Stomach (tissue), 9 donors: Measurements from ENCODE around the gene RPS6KA4. TPM values are rescaled to one million over a fixed set of nuclear protein-coding genes. Genes with fewer than 3 reads are reported as not detected.
A peak's percentile ranks its signal among the peaks of the same experiment; 100 is the strongest.

Experiments
- DNase-seq, 2 donors: peaks; one replicate each; pipeline versions ENCODE4 v3.0.0 to v3.0.0-alpha.2; 2013 to 2019
- H3K27ac ChIP-seq, 5 donors: fragments of 200-600 bp in 4 of 5; sonication (generic) in 4 of 5; one replicate each; pipeline ENCODE4 v1.5.1; 2013 to 2019; ENCODE audit warnings: mild to moderate bottlenecking in 1 of 5, moderate library complexity in 1 of 5
- H3K27me3 ChIP-seq, 3 donors: fragments of 200-600 bp; sonication (generic); one replicate each; pipeline ENCODE4 v1.5.1; 2017 to 2019; ENCODE audit warnings: mixed run types in 1 of 3
- H3K36me3 ChIP-seq, 4 donors: fragments of 200-600 bp; sonication (generic); 1 replicate in 3 of 4; 2 replicates in 1 of 4; pipeline ENCODE4 v1.5.1; 2016 to 2019
- H3K4me1 ChIP-seq, 4 donors: fragments of 200-600 bp; sonication (generic); one replicate each; pipeline ENCODE4 v1.5.1; 2016 to 2019
- H3K4me3 ChIP-seq, 4 donors: fragments of 200-600 bp; sonication (generic) in 3 of 4; one replicate each; pipeline ENCODE4 v1.5.1; 2016 to 2019; ENCODE audit warnings: mild to moderate bottlenecking in 1 of 4
- H3K9me3 ChIP-seq, 4 donors: fragments of 200-600 bp; sonication (generic); one replicate each; pipeline ENCODE4 v1.5.1; 2016 to 2019
- EP300 ChIP-seq: sonication (generic); formaldehyde crosslinking; IDR thresholded peaks from one replicate; pipeline ENCODE4 v1.6.1; 2017; ENCODE audit warnings: antibody characterized with exemption
- POLR2A ChIP-seq, 4 donors: fragments of 450-650 bp; IDR thresholded peaks; one replicate each; pipeline ENCODE4 v1.6.1; 2016; ENCODE audit warnings: antibody characterized with exemption in 4 of 4, control low read depth in 2 of 4, mild to moderate bottlenecking in 1 of 4, moderate library complexity in 1 of 4
- POLR2AphosphoS5 ChIP-seq, 3 donors: sonication (generic); formaldehyde crosslinking; IDR thresholded peaks; one replicate each; pipeline ENCODE4 v1.6.1; 2016; ENCODE audit warnings: antibody characterized with exemption in 3 of 3
- WGBS, 5 donors: extraction: QIAGEN DNeasy Blood & Tissue Kit in 3 of 5; methylation state at CpG; one replicate each; pipeline versions ENCODE4 v1.1.5 to v1.1.7; 2013 to 2018; 5-methylcytosine and 5-hydroxymethylcytosine counted together
- intact Hi-C: fragments of 100-400 bp; cut with DNase I; formaldehyde crosslinking; loops from one replicate; pipeline ENCODE4 v1.15.1; 2023; ENCODE audit warnings: low total_unique reads
- polyA plus RNA-seq, 3 donors: library from polyadenylated mRNA; stranded (reverse); fragments of 200-250 nt; gene quantifications; one replicate each; pipeline ENCODE4 v1.2.3, GENCODE V29; 2013
- total RNA-seq, 5 donors: library from RNA; depleted of rRNA; stranded (reverse); fragments of >200 nt; gene quantifications; one replicate each; pipeline versions ENCODE4 v1.1.0 to v1.2.3, GENCODE V29; 2014 to 2016
- TF ChIP-seq, protein P1 (sequence below), 7 experiments: fragments of 450-650 bp in 4 of 7; fragments of 200-600 bp in 3 of 7; sonication (generic) in 3 of 7; IDR thresholded peaks; one replicate each; pipeline ENCODE4 v1.5.1; 2016 to 2019; ENCODE audit warnings: antibody characterized with exemption in 7 of 7, control low read depth in 2 of 7, mild to moderate bottlenecking in 1 of 7
- donor health status: healthy with polysubstance abuse.
- donor health status: Bipolar disorder and iron deficiency.
- donor health status: healthy.

RPS6KA4 gene
- total and polyA plus RNA-seq, 8 donors = 15.4 to 103 (median 29.6) TPM

DNA sequence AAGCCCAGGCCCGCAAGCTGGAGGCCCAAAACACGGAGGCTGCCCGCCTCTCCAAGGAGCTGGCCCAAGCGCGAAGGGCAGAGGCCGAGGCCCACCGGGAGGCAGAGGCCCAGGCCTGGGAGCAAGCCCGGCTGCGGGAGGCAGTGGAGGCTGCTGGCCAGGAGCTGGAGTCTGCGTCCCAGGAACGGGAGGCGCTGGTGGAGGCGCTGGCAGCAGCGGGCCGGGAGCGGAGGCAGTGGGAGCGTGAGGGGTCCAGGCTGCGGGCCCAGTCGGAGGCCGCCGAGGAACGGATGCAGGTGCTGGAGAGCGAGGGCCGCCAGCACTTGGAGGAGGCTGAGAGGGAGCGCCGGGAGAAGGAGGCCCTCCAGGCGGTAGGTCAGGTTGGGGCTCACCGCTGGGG lies 14.2 kb upstream of the RPS6KA4 start:
- H3K4me1 ChIP-seq = peaks cover 13 to 50% (median 38%) of the 10 kb centered on the region in 4 donors
- intact Hi-C loops = no loop called here
- no peak overlapping the region for H3K4me3 ChIP-seq
- no peak for TF ChIP-seq POLR2A (IDR thresholded peaks at IDR 0.05)
- TF ChIP-seq, protein P1, sequence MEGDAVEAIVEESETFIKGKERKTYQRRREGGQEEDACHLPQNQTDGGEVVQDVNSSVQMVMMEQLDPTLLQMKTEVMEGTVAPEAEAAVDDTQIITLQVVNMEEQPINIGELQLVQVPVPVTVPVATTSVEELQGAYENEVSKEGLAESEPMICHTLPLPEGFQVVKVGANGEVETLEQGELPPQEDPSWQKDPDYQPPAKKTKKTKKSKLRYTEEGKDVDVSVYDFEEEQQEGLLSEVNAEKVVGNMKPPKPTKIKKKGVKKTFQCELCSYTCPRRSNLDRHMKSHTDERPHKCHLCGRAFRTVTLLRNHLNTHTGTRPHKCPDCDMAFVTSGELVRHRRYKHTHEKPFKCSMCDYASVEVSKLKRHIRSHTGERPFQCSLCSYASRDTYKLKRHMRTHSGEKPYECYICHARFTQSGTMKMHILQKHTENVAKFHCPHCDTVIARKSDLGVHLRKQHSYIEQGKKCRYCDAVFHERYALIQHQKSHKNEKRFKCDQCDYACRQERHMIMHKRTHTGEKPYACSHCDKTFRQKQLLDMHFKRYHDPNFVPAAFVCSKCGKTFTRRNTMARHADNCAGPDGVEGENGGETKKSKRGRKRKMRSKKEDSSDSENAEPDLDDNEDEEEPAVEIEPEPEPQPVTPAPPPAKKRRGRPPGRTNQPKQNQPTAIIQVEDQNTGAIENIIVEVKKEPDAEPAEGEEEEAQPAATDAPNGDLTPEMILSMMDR (IDR thresholded peaks at IDR 0.05) = no peak
- 93 to 97% (median 96%) methylated on average over 25 to 28 of the region's 28 CpGs for WGBS, 5 donors
- no peaks in the 10 kb centered on the region for H3K9me3 ChIP-seq
- peaks cover 0 to 20% (median 0%) of the 10 kb centered on the region in 4 donors for H3K36me3 ChIP-seq
- no peak for DNase-seq
- no peak overlapping the region for H3K27ac ChIP-seq
- H3K27me3 ChIP-seq = no peaks in the 10 kb centered on the region

DNA sequence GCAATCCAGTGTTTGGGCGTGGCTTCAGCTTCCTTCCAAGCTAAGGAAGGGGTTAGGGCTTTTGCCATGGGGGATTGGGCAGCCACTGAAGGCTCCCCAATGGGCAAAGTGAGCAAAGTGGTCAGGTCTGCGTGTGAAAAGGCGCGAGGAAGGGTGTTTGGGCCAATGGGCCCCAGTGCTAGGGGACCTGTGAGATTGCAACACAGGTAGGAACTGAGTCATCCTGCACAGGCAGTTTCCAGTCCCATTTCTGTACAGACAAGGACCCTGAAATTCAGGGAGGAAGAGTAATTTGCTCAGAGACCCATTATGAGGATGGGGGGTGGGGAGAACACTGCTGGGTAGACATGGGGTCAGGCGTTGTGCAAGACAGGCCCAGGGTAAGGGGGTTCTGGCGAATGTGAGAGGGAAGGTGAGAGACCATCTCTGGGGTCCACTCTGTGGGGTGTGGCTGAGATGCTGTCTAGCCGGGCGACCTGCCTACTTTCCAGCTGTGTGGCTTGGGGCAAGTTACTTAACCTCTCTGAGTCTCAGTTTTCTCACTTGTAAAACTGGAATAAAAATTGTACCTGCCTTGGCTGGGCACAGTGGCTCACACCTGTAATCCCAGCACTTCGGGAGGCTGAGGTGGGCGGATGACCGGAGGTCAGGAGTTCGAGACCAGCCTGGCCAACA lies 11.6 kb upstream of the RPS6KA4 start:
- no peaks in the 10 kb centered on the region for H3K9me3 ChIP-seq
- intact Hi-C loops = no loop called here
- 82 to 91% (median 89%) methylated on average over 12 of the region's 12 CpGs for WGBS, 5 donors
- no peak for DNase-seq
- H3K36me3 ChIP-seq = peaks cover 0 to 22% (median 0%) of the 10 kb centered on the region in 4 donors
- no peak overlapping the region for H3K4me3 ChIP-seq
- H3K4me1 ChIP-seq = peaks cover 7 to 31% (median 21%) of the 10 kb centered on the region in 4 donors
- H3K27me3 ChIP-seq = no peaks in the 10 kb centered on the region
- TF ChIP-seq POLR2AphosphoS5 (IDR thresholded peaks at IDR 0.05) (no peak), POLR2A (IDR thresholded peaks at IDR 0.05) (no peak), EP300 (no peak)
- TF ChIP-seq, protein P1 (IDR thresholded peaks at IDR 0.05) = no peak
- no peak overlapping the region for H3K27ac ChIP-seq

DNA sequence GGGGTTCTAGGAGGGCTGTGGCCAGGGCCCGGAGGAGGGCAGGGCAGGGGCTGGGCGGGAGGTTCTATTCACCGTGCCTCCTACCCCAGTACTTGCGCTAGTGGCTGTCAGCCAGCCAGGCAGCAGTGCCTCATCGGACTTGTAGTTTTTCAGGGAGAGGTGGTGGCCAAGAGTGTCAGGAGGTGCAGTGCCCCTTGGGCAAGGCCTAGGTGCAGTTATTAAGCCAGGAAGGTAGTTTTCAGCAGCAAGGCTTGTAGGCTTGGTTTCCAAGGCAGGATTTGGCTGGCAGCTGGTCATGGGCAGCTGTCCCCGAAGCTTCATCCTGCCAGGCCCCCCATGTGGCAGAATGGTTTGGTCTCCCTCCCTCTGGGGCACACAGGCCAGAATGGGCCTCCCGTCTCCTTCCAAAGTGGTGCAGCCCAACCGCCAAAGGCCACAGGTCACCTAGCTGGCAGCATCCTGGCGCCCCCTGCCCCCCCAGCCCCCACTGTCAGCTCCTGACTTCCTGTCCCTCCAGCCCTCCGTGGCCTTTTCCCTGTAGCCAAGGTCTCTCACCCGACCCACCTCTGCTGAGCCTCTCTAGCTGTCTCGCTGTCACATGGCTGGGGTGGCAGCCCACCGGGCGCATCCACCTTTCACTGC lies 10.5 kb upstream of the RPS6KA4 start:
- H3K4me1 ChIP-seq = peaks cover 0 to 19% (median 12%) of the 10 kb centered on the region in 4 donors
- no peak overlapping the region for H3K4me3 ChIP-seq
- H3K27me3 ChIP-seq = no peaks in the 10 kb centered on the region
- peaks cover 0 to 25% (median 0%) of the 10 kb centered on the region in 4 donors for H3K36me3 ChIP-seq
- TF ChIP-seq EP300 = no peak
- TF ChIP-seq POLR2AphosphoS5 (IDR thresholded peaks at IDR 0.05) = no peak
- 53 to 65% (median 55%) methylated on average over 10 to 14 of the region's 14 CpGs for WGBS, 5 donors
- no peaks in the 10 kb centered on the region for H3K9me3 ChIP-seq
- intact Hi-C loops = no loop called here
- peak; percentile 49 to 63 for DNase-seq
- H3K27ac ChIP-seq = peak overlapping the region in 2 of 5 donors; percentile 32 to 33

DNA sequence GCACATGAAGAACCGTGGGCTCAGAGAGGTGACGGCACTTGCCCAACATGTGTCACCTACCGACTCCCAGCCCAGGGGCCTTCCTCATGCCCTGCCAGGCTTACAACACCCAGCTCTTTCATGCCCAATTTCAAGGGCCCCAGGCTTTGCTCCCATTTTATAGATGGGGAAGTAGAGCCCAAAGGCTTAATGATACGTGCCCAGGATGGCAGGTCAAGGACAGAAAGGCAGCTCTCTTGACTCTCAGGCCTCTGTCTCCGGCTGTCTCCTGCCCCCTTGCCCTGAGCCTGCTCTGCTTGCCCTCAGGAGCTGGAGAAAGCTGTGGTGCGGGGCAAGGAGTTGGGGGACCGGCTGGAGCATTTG lies 10.0 kb upstream of the RPS6KA4 start:
- no peak for DNase-seq
- Histone ChIP-seq H3K27me3 (no peaks in the 10 kb centered on the region), H3K4me1 (peaks cover 0 to 18% (median 8%) of the 10 kb centered on the region in 4 donors), H3K9me3 (no peaks in the 10 kb centered on the region), H3K36me3 (peaks cover 0 to 21% (median 0%) of the 10 kb centered on the region in 4 donors), H3K4me3 (no peak overlapping the region), H3K27ac (no peak overlapping the region)
- intact Hi-C loops = no loop called here
- 86 to 97% (median 88%) methylated on average over 5 to 7 of the region's 7 CpGs for WGBS, 5 donors
- TF ChIP-seq, protein P1 (IDR thresholded peaks at IDR 0.05) = no peak
- no peak for TF ChIP-seq POLR2AphosphoS5 (IDR thresholded peaks at IDR 0.05)
- no peak for TF ChIP-seq EP300
- no peak for TF ChIP-seq POLR2A (IDR thresholded peaks at IDR 0.05)

DNA sequence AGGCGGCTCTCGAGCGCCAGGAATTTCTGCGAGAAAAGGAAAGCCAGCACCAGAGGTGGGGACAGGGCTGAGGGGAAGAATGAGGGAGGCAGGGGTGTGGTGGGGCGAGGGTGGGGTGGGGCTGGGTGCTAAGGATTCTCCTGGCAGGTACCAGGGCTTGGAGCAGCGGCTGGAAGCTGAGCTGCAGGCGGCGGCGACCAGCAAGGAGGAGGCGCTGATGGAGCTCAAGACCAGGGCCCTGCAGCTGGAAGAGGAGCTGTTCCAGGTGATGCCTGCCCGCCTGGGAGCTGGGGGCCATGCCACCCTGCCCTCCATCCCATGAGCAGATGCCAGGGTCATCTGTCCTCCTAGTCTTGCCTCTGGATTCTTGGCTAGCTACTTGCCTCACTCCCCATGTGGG lies 9.6 kb upstream of the RPS6KA4 start:
- intact Hi-C loops = no loop called here

More for the DNA sequence above, 9.6 kb upstream of the RPS6KA4 start:
- TF ChIP-seq, protein P1 (IDR thresholded peaks at IDR 0.05) = no peak
- no peak for TF ChIP-seq POLR2A (IDR thresholded peaks at IDR 0.05)
- no peak for TF ChIP-seq EP300
- no peak for TF ChIP-seq POLR2AphosphoS5 (IDR thresholded peaks at IDR 0.05)
- Histone ChIP-seq H3K27me3 (no peaks in the 10 kb centered on the region), H3K4me3 (no peak overlapping the region), H3K9me3 (no peaks in the 10 kb centered on the region), H3K36me3 (peaks cover 0 to 17% (median 0%) of the 10 kb centered on the region in 4 donors), H3K4me1 (peaks cover 0 to 22% (median 9%) of the 10 kb centered on the region in 4 donors), H3K27ac (no peak overlapping the region)
- 80 to 90% (median 88%) methylated on average over 11 of the region's 11 CpGs for WGBS, 5 donors
- no peak for DNase-seq
